HEK293 (cell line): ENCODE measurements around the gene PPP1R12C.

Source experiments
- HOXD13 ChIP-seq: sonication (generic); formaldehyde crosslinking; IDR thresholded peaks from 2 replicates; pipeline ENCODE4 v1.8.0; 2022; ENCODE audit warnings: missing genetic modification reagents, borderline replicate concordance
- IKZF3 ChIP-seq: fragments of 450-650 bp; IDR thresholded peaks from 2 replicates; pipeline ENCODE4 v1.5.0; 2018; ENCODE audit warnings: missing biosample characterization, mild to moderate bottlenecking, missing genetic modification characterization, moderate library complexity
- INSM2 ChIP-seq: fragments of 450-650 bp; formaldehyde crosslinking; IDR thresholded peaks from 2 replicates; pipeline ENCODE4 v1.5.1; 2016; ENCODE audit warnings: missing biosample characterization, missing genetic modification characterization
- KLF10 ChIP-seq: fragments of 450-650 bp; IDR thresholded peaks from 2 replicates; pipeline ENCODE4 v1.5.1; 2018; ENCODE audit warnings: missing biosample characterization, mild to moderate bottlenecking, missing genetic modification characterization
- KLF16 ChIP-seq: fragments of 450-650 bp; formaldehyde crosslinking; IDR thresholded peaks from 2 replicates; pipeline ENCODE4 v1.5.1; 2017; ENCODE audit warnings: missing biosample characterization, missing genetic modification characterization
- KLF7 ChIP-seq: fragments of 450-650 bp; formaldehyde crosslinking; IDR thresholded peaks from 2 replicates; pipeline ENCODE4 v1.5.1; 2016; ENCODE audit warnings: missing biosample characterization, missing genetic modification characterization, borderline replicate concordance
- PBX3 ChIP-seq: sonication (generic); formaldehyde crosslinking; IDR thresholded peaks from 2 replicates; pipeline ENCODE4 v1.8.1; 2022; ENCODE audit warnings: mild to moderate bottlenecking, moderate library complexity, missing genetic modification reagents
- PRDM6 ChIP-seq: fragments of 450-650 bp; formaldehyde crosslinking; IDR thresholded peaks from 2 replicates; pipeline ENCODE4 v1.5.1; 2017; ENCODE audit warnings: missing biosample characterization, missing genetic modification characterization
- TCF7L2 ChIP-seq: IDR thresholded peaks from 2 replicates; pipeline ENCODE4 v1.6.1; 2011; ENCODE audit warnings: low read depth, mild to moderate bottlenecking, inconsistent platforms, low read length, moderate library complexity, borderline replicate concordance
- ZBTB21 ChIP-seq: fragments of 450-650 bp; formaldehyde crosslinking; IDR thresholded peaks from 2 replicates; pipeline ENCODE4 v1.5.1; 2017; ENCODE audit warnings: missing biosample characterization, missing genetic modification characterization
- ZNF132 ChIP-seq: fragments of 450-650 bp; formaldehyde crosslinking; IDR thresholded peaks from 2 replicates; pipeline ENCODE4 v1.5.1; 2017; ENCODE audit warnings: missing biosample characterization, missing genetic modification characterization, borderline replicate concordance
- ZNF148 ChIP-seq: fragments of 450-650 bp; formaldehyde crosslinking; IDR thresholded peaks from 2 replicates; pipeline ENCODE4 v1.5.0; 2017; ENCODE audit warnings: missing biosample characterization, missing genetic modification characterization, borderline replicate concordance
- ZNF214 ChIP-seq: fragments of 450-650 bp; formaldehyde crosslinking; IDR thresholded peaks from 2 replicates; pipeline ENCODE4 v1.5.1; 2017; ENCODE audit warnings: missing biosample characterization, mild to moderate bottlenecking, missing genetic modification characterization, borderline replicate concordance
- ZNF23 ChIP-seq: fragments of 450-650 bp; formaldehyde crosslinking; IDR thresholded peaks from 2 replicates; pipeline ENCODE4 v1.5.1; 2016; ENCODE audit warnings: missing biosample characterization, missing genetic modification characterization, borderline replicate concordance
- ZNF292 ChIP-seq: fragments of 450-650 bp; formaldehyde crosslinking; IDR thresholded peaks from 2 replicates; pipeline ENCODE4 v1.5.1; 2016; ENCODE audit warnings: low read depth, missing biosample characterization, missing genetic modification characterization, borderline replicate concordance
- ZNF335 ChIP-seq: fragments of 450-650 bp; formaldehyde crosslinking; conservative IDR thresholded peaks from 2 replicates; pipeline ENCODE4 v1.5.1; 2016; ENCODE audit warnings: missing biosample characterization, missing genetic modification characterization
- ZNF416 ChIP-seq: fragments of 450-650 bp; formaldehyde crosslinking; IDR thresholded peaks from 2 replicates; pipeline ENCODE4 v1.5.1; 2016; ENCODE audit warnings: missing biosample characterization, missing genetic modification characterization
- ZNF433 ChIP-seq: fragments of 450-650 bp; formaldehyde crosslinking; IDR thresholded peaks from 2 replicates; pipeline ENCODE4 v1.5.1; 2016; ENCODE audit warnings: missing biosample characterization, missing genetic modification characterization, low read depth
- ZNF473 ChIP-seq: fragments of 450-650 bp; formaldehyde crosslinking; IDR thresholded peaks from 2 replicates; pipeline ENCODE4 v1.5.1; 2017; ENCODE audit warnings: missing biosample characterization, missing genetic modification characterization
- ZNF501 ChIP-seq: fragments of 450-650 bp; formaldehyde crosslinking; IDR thresholded peaks from 2 replicates; pipeline ENCODE4 v1.5.1; 2016; ENCODE audit warnings: missing biosample characterization, missing genetic modification characterization
- ZNF624 ChIP-seq: fragments of 450-650 bp; formaldehyde crosslinking; IDR thresholded peaks from 2 replicates; pipeline ENCODE4 v1.5.1; 2017; ENCODE audit warnings: missing biosample characterization, missing genetic modification characterization
- ZNF768 ChIP-seq: fragments of 450-650 bp; formaldehyde crosslinking; IDR thresholded peaks from 2 replicates; pipeline ENCODE4 v1.5.1; 2018; ENCODE audit warnings: missing biosample characterization, mild to moderate bottlenecking, missing genetic modification characterization
- TF ChIP-seq, protein P1 (sequence below): fragments of 450-650 bp; formaldehyde crosslinking; IDR thresholded peaks from 2 replicates; pipeline ENCODE4 v1.5.1; 2017; ENCODE audit warnings: missing biosample characterization, missing genetic modification characterization
- TF ChIP-seq, protein P2 (sequence below): fragments of 450-650 bp; formaldehyde crosslinking; conservative IDR thresholded peaks from 2 replicates; pipeline ENCODE4 v1.5.1; 2016; ENCODE audit warnings: low read depth, missing biosample characterization, missing genetic modification characterization
- TF ChIP-seq, protein P3 (sequence below): fragments of 450-650 bp; formaldehyde crosslinking; IDR thresholded peaks from 2 replicates; pipeline ENCODE4 v1.5.1; 2016; ENCODE audit warnings: missing biosample characterization, missing genetic modification characterization

Gene PPP1R12C

DNA sequence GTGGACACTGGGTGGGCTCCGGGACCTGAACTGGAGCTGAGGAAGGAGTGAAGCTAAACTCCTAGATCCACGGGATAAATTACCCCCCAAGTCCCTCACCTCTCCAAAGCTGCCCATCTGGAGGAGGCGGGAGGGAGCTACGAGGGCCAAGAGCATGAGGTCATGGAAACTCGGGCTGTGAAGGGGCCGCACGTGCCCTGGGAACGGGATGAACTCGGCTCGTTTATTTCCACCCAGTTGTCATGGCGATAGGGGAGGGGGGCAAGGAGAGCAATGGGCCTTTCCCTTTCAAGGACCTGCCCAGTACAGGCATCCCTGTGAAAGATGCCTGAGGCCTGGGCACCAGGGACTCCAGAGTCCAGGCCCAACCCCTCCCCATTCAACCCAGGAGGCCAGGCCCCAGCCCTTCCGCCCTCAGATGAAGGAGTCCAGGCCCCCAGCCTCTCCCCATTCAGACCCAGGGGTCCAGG is 3.8 kb downstream of the PPP1R12C start (continued):
- TF ChIP-seq PBX3 (CRISPR knock-in tag) (no peak), HOXD13 (no peak), ZNF335 (tag by site-specific recombination) (peak; percentile 76), ZNF501 (tag by site-specific recombination) (no peak), ZNF473 (tag by site-specific recombination) (no peak), ZNF148 (tag by site-specific recombination) (no peak), ZBTB21 (tag by site-specific recombination) (peak; percentile 87), KLF10 (tag by site-specific recombination) (no peak), KLF7 (no peak), KLF16 (no peak), ZNF292 (no peak), ZNF433 (tag by site-specific recombination) (no peak), ZNF23 (no peak), ZNF768 (tag by site-specific recombination) (no peak), ZNF416 (tag by site-specific recombination) (no peak), PRDM6 (no peak), ZNF624 (tag by site-specific recombination) (no peak), ZNF214 (tag by site-specific recombination) (no peak), ZNF132 (tag by site-specific recombination) (no peak), INSM2 (tag by site-specific recombination) (no peak), IKZF3 (tag by site-specific recombination) (peak; percentile 47; the same call in 1 of the 2 replicates), TCF7L2 (no peak)
- TF ChIP-seq, protein P1, sequence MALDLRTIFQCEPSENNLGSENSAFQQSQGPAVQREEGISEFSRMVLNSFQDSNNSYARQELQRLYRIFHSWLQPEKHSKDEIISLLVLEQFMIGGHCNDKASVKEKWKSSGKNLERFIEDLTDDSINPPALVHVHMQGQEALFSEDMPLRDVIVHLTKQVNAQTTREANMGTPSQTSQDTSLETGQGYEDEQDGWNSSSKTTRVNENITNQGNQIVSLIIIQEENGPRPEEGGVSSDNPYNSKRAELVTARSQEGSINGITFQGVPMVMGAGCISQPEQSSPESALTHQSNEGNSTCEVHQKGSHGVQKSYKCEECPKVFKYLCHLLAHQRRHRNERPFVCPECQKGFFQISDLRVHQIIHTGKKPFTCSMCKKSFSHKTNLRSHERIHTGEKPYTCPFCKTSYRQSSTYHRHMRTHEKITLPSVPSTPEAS (tag by site-specific recombination) = no peak
- TF ChIP-seq, protein P2, sequence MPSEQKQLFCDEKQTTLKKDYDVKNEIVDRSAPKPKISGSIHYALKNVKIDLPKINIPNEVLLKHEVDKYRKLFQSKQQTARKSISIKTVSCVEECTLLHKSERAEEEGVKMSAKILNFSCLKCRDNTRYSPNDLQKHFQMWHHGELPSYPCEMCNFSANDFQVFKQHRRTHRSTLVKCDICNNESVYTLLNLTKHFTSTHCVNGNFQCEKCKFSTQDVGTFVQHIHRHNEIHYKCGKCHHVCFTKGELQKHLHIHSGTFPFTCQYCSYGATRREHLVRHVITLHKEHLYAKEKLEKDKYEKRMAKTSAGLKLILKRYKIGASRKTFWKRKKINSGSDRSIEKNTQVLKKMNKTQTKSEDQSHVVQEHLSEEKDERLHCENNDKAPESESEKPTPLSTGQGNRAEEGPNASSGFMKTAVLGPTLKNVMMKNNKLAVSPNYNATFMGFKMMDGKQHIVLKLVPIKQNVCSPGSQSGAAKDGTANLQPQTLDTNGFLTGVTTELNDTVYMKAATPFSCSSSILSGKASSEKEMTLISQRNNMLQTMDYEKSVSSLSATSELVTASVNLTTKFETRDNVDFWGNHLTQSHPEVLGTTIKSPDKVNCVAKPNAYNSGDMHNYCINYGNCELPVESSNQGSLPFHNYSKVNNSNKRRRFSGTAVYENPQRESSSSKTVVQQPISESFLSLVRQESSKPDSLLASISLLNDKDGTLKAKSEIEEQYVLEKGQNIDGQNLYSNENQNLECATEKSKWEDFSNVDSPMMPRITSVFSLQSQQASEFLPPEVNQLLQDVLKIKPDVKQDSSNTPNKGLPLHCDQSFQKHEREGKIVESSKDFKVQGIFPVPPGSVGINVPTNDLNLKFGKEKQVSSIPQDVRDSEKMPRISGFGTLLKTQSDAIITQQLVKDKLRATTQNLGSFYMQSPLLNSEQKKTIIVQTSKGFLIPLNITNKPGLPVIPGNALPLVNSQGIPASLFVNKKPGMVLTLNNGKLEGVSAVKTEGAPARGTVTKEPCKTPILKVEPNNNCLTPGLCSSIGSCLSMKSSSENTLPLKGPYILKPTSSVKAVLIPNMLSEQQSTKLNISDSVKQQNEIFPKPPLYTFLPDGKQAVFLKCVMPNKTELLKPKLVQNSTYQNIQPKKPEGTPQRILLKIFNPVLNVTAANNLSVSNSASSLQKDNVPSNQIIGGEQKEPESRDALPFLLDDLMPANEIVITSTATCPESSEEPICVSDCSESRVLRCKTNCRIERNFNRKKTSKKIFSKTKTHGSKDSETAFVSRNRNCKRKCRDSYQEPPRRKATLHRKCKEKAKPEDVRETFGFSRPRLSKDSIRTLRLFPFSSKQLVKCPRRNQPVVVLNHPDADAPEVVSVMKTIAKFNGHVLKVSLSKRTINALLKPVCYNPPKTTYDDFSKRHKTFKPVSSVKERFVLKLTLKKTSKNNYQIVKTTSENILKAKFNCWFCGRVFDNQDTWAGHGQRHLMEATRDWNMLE = no peak
- TF ChIP-seq, protein P3, sequence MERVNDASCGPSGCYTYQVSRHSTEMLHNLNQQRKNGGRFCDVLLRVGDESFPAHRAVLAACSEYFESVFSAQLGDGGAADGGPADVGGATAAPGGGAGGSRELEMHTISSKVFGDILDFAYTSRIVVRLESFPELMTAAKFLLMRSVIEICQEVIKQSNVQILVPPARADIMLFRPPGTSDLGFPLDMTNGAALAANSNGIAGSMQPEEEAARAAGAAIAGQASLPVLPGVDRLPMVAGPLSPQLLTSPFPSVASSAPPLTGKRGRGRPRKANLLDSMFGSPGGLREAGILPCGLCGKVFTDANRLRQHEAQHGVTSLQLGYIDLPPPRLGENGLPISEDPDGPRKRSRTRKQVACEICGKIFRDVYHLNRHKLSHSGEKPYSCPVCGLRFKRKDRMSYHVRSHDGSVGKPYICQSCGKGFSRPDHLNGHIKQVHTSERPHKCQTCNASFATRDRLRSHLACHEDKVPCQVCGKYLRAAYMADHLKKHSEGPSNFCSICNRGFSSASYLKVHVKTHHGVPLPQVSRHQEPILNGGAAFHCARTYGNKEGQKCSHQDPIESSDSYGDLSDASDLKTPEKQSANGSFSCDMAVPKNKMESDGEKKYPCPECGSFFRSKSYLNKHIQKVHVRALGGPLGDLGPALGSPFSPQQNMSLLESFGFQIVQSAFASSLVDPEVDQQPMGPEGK (tag by site-specific recombination) = peak; percentile 72
